Mammary epithelial cell (primary cell): Measurements from ENCODE around the gene PHPT1.

Experiments used
- CTCF ChIP-seq, 2 donors: IDR thresholded peaks in 1 of 2; conservative IDR thresholded peaks in 1 of 2; 2 replicates each; pipeline ENCODE4 v1.5.1; 2011 to 2012; ENCODE audit warnings: inconsistent platforms in 2 of 2, low read length in 2 of 2, mild to moderate bottlenecking in 2 of 2, control low read depth in 1 of 2, low read depth in 1 of 2; ENCODE audit not compliant: insufficient read depth in 1 of 2; ENCODE audit errors: extremely low read depth in 1 of 2
- EZH2 ChIP-seq: IDR thresholded peaks from 2 replicates; pipeline ENCODE4 v1.6.1; 2012; ENCODE audit warnings: low read length, inconsistent platforms, borderline replicate concordance

GRCh38 chr9:136814725-136815421 lies 34.3 kb upstream of the PHPT1 start:
- TF ChIP-seq EZH2 (no peak), CTCF (conservative IDR thresholded peaks at IDR 0.05 in 1 of 2, IDR thresholded peaks at IDR 0.05 in 1 of 2; ENCODE audit: extremely low read depth in 1 of 2, insufficient read depth in 1 of 2, low read depth in 1 of 2, low read length in 2 of 2) (no peak)
